Uterus (tissue), 2 donors: ENCODE measurements around the gene FLYWCH1.

Experiments
- POLR2A ChIP-seq, 2 donors: fragments of 450-650 bp; IDR thresholded peaks; one replicate each; pipeline ENCODE4 v1.6.1; 2016; ENCODE audit warnings: antibody characterized with exemption in 2 of 2, mild to moderate bottlenecking in 1 of 2, moderate library complexity in 1 of 2
- TF ChIP-seq, protein P1 (sequence below), 4 experiments: fragments of 200-600 bp in 2 of 4; fragments of 450-650 bp in 2 of 4; sonication (generic) in 2 of 4; IDR thresholded peaks; one replicate each; pipeline ENCODE4 v1.5.1; 2016 to 2019; ENCODE audit warnings: antibody characterized with exemption in 4 of 4, mild to moderate bottlenecking in 2 of 4, moderate library complexity in 1 of 4

DNA sequence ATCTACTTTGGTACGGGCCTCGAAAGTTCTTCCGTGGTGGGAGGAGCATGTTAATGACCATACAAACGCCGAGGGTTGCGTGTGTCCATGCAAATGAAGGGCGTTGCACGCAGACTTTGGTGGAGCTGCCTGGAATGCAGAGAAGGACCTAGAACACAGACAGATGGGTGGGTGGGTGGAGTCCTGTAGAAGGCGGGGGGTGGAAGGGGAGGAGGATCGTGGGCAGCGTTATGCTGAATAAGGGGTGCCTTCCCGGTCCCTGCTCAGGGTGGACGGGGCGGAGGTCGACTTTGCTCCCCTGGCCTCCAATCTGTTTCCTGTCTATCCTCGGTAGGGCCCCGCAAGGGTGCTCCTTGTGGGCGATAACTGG is 56.6 kb downstream of the FLYWCH1 start:
- TF ChIP-seq, protein P1, sequence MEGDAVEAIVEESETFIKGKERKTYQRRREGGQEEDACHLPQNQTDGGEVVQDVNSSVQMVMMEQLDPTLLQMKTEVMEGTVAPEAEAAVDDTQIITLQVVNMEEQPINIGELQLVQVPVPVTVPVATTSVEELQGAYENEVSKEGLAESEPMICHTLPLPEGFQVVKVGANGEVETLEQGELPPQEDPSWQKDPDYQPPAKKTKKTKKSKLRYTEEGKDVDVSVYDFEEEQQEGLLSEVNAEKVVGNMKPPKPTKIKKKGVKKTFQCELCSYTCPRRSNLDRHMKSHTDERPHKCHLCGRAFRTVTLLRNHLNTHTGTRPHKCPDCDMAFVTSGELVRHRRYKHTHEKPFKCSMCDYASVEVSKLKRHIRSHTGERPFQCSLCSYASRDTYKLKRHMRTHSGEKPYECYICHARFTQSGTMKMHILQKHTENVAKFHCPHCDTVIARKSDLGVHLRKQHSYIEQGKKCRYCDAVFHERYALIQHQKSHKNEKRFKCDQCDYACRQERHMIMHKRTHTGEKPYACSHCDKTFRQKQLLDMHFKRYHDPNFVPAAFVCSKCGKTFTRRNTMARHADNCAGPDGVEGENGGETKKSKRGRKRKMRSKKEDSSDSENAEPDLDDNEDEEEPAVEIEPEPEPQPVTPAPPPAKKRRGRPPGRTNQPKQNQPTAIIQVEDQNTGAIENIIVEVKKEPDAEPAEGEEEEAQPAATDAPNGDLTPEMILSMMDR (IDR thresholded peaks at IDR 0.05), result no peak
- TF ChIP-seq POLR2A (IDR thresholded peaks at IDR 0.05), result no peak
